CD4-positive, alpha-beta T cell (primary cell): ENCODE measurements around the gene ANO2. TPM values are rescaled to one million over a fixed set of nuclear protein-coding genes. Genes with fewer than 3 reads are reported as not detected.

ENCODE experiments used
- ATAC-seq: fragments of 200-7000 bp; cut with Tn5 transposase; one replicate; pipeline ENCODE4 v1.10.0; 2022; ENCODE audit warnings: mild to moderate bottlenecking; ENCODE audit not compliant: poor library complexity
- CTCF ChIA-PET: fragments of 350-600 bp; sonication (Branson Sonifier 250); formaldehyde crosslinking; loops from one replicate; lab custom pipeline; 2021; ENCODE audit warnings: antibody characterized with exemption, inconsistent platforms; lab: Charles Lee
- POLR2A ChIA-PET: fragments of 350-600 bp; sonication (Branson Sonifier 250); formaldehyde crosslinking; loops from one replicate; lab custom pipeline; 2021; ENCODE audit warnings: antibody characterized with exemption, inconsistent platforms; lab: Charles Lee
- DNase-seq, 14 experiments: peaks; one replicate each; pipeline ENCODE4 v3.0.0-alpha.2; 2013 to 2020; ENCODE audit warnings: mixed read lengths in 2 of 14
- H3K27ac ChIP-seq, 2 donors: one replicate each; pipeline versions ENCODE4 v1.5.1 to v1.7.0; 2013; ENCODE audit warnings: low read length in 2 of 2, low read depth in 1 of 2, mild to moderate bottlenecking in 1 of 2
- H3K27me3 ChIP-seq, 2 experiments: 1 replicate in 1 of 2; 2 replicates in 1 of 2; pipeline versions ENCODE4 v1.6.1 to v1.7.0; 2013; ENCODE audit warnings: low read length in 2 of 2, control low read depth in 1 of 2, mild to moderate bottlenecking in 1 of 2, moderate library complexity in 1 of 2; ENCODE audit not compliant: insufficient read depth in 2 of 2, control insufficient read depth in 1 of 2
- H3K36me3 ChIP-seq: one replicate; pipeline ENCODE4 v1.6.1; 2013; ENCODE audit warnings: low read length, control low read depth; ENCODE audit not compliant: insufficient read depth
- H3K4me1 ChIP-seq: one replicate; pipeline ENCODE4 v1.6.1; 2013; ENCODE audit warnings: low read length, control low read depth; ENCODE audit not compliant: insufficient read depth
- H3K4me3 ChIP-seq: one replicate; pipeline ENCODE4 v1.5.1; 2013; ENCODE audit warnings: mild to moderate bottlenecking, low read length, moderate library complexity
- H3K9me3 ChIP-seq, 2 experiments: 1 replicate in 1 of 2; 2 replicates in 1 of 2; pipeline versions ENCODE4 v1.6.1 to v1.7.0; 2013; ENCODE audit warnings: low read length in 2 of 2, mild to moderate bottlenecking in 2 of 2, control low read depth in 1 of 2, moderate library complexity in 1 of 2; ENCODE audit not compliant: control insufficient read depth in 1 of 2, insufficient read depth in 1 of 2
- H3K27ac Mint-ChIP-seq: one replicate; pipeline ENCODE4 v1.8.0; 2020; ENCODE audit warnings: mixed read lengths
- H3K27me3 Mint-ChIP-seq: one replicate; pipeline ENCODE4 v1.8.0; 2021; ENCODE audit warnings: mixed read lengths
- H3K36me3 Mint-ChIP-seq: one replicate; pipeline ENCODE4 v1.8.0; 2021; ENCODE audit warnings: low read depth, mixed read lengths
- H3K4me1 Mint-ChIP-seq: one replicate; pipeline ENCODE4 v1.8.0; 2021; ENCODE audit warnings: low read depth, mixed read lengths
- H3K4me3 Mint-ChIP-seq: one replicate; pipeline ENCODE4 v1.8.0; 2020; ENCODE audit warnings: mild to moderate bottlenecking, mixed read lengths
- H3K9me3 Mint-ChIP-seq: one replicate; pipeline ENCODE4 v1.8.0; 2020; ENCODE audit warnings: mixed read lengths
- intact Hi-C, 2 experiments: fragments of 100-400 bp; cut with DNase I in 1 of 2; cut with micrococcal nuclease in 1 of 2; formaldehyde crosslinking; loops; one replicate each; pipeline versions ENCODE4 v1.15.1 to v1.9.0; 2023 to 2025; cut with DNase I, micrococcal nuclease
- total RNA-seq, 174 experiments: library from RNA in 2 of 174; stranded (reverse) in 2 of 174; gene quantifications; one replicate each; pipeline ENCODE4 v1.2.3 and lab custom pipeline; 2021 to 2026
- TF ChIP-seq, protein P1 (sequence below): fragments of 200-600 bp; IDR thresholded peaks from one replicate; pipeline ENCODE4 v1.8.0; 2022; ENCODE audit warnings: antibody characterized with exemption, mild to moderate bottlenecking

ANO2 gene
- total RNA-seq, 2 experiments from 2014 or later = not detected

DNA sequence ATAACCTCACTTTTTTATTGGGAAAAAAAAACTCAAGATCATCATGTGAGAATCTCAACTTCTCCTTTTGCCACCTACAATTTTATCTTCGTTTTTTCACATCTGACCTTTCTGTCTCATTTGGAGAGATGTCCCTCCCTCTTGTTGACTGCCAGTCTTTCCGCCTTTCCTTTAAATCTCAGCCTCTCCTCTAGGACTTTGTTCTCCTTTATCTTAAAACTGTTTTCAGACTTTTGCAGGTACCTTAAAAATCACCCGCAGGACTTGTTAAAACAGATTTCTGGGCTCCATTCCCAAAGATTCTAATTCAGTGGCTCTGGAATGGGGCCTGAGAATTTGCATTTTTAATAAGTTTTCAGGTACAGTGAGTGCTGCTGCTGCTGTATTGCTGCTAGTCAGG is 289.9 kb downstream of the ANO2 start:
- no peaks in the 10 kb centered on the region for H3K9me3 Mint-ChIP-seq
- no peak overlapping the region for H3K4me3 Mint-ChIP-seq
- H3K9me3 ChIP-seq = peaks cover 0 to 4% of the 10 kb centered on the region in 2 experiments
- H3K36me3 ChIP-seq = no peaks in the 10 kb centered on the region
- H3K27ac Mint-ChIP-seq = no peak overlapping the region
- intact Hi-C loops = no loop called here
- H3K4me1 ChIP-seq = no peaks in the 10 kb centered on the region
- no peak overlapping the region for H3K4me3 ChIP-seq
- ATAC-seq = no peak
- H3K4me1 Mint-ChIP-seq = no peaks in the 10 kb centered on the region
- no peaks in the 10 kb centered on the region for H3K36me3 Mint-ChIP-seq
- ChIA-PET CTCF (no interaction called here), POLR2A (no interaction called here)
- no peaks in the 10 kb centered on the region for H3K27me3 ChIP-seq
- peaks cover 11% of the 10 kb centered on the region for H3K27me3 Mint-ChIP-seq
- DNase-seq = no peak
- TF ChIP-seq, protein P1, sequence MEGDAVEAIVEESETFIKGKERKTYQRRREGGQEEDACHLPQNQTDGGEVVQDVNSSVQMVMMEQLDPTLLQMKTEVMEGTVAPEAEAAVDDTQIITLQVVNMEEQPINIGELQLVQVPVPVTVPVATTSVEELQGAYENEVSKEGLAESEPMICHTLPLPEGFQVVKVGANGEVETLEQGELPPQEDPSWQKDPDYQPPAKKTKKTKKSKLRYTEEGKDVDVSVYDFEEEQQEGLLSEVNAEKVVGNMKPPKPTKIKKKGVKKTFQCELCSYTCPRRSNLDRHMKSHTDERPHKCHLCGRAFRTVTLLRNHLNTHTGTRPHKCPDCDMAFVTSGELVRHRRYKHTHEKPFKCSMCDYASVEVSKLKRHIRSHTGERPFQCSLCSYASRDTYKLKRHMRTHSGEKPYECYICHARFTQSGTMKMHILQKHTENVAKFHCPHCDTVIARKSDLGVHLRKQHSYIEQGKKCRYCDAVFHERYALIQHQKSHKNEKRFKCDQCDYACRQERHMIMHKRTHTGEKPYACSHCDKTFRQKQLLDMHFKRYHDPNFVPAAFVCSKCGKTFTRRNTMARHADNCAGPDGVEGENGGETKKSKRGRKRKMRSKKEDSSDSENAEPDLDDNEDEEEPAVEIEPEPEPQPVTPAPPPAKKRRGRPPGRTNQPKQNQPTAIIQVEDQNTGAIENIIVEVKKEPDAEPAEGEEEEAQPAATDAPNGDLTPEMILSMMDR = no peak
- H3K27ac ChIP-seq = no peak overlapping the region

DNA sequence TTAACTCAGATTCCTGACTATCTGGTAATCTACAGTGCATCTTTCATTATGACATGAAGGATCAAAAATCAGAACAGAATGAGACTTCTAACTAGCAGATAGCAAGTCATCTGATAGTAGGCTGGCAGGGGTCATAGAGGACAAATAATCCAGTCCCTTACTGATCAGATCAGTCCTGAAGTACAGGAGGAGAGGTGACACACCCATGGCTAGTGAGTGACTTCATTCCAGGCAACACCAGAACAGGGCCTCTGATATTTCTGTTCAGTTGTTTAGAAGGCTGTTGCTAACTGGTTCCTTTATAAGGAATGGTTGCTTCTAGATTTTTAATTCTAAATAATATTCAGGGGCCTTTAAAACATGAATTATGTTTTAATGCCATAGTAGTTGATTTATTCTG is 291.0 kb downstream of the ANO2 start:
- Mint-ChIP-seq H3K36me3 (no peaks in the 10 kb centered on the region), H3K4me3 (no peak overlapping the region), H3K9me3 (no peaks in the 10 kb centered on the region), H3K4me1 (no peaks in the 10 kb centered on the region), H3K27ac (no peak overlapping the region), H3K27me3 (peaks cover 16% of the 10 kb centered on the region)
- no peaks in the 10 kb centered on the region for H3K27me3 ChIP-seq
- TF ChIP-seq, protein P1 = no peak
- H3K4me1 ChIP-seq = no peaks in the 10 kb centered on the region
- H3K27ac ChIP-seq = no peak overlapping the region
- DNase-seq (no peak), ATAC-seq (no peak)
- CTCF ChIA-PET = no interaction called here
- no peaks in the 10 kb centered on the region for H3K36me3 ChIP-seq
- H3K4me3 ChIP-seq = no peak overlapping the region
- POLR2A ChIA-PET = no interaction called here
- intact Hi-C loops = no loop called here
- H3K9me3 ChIP-seq = peaks cover 0 to under 1% of the 10 kb centered on the region in 2 experiments

DNA sequence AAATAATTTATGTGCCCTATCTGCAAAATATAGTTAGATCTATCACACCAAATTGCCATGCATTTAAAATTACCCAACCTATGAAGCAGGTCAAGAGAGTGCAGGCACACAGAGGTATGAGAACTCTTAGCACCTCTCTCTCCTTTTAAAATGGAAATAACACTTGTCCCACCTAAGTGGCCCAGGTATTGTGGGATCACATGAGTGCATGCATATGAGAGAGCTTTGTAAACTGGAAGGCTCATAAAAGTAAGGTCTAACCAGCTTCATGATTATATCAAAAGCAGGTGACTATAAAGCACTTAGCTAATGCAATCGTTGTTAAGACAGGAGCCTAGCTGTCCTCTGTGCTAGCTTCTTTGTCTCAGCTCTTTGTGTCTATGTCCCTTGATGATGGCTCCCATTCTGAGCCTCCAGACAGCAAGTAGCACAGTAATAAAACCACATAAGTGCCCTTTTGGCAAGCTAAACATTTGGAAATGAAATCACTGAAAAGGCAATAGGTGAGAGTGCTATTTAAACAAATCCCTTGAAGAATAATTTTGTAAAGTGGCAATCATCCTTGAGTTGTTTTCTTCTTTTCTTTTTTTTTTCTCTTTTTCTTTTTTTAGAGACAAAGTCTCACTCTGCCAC is 294.1 kb downstream of the ANO2 start:
- no peaks in the 10 kb centered on the region for H3K9me3 Mint-ChIP-seq
- POLR2A ChIA-PET = no interaction called here
- no peak for ATAC-seq
- Histone ChIP-seq H3K9me3 (no peaks in the 10 kb centered on the region), H3K4me1 (no peaks in the 10 kb centered on the region), H3K27me3 (no peaks in the 10 kb centered on the region), H3K27ac (no peak overlapping the region), H3K4me3 (no peak overlapping the region), H3K36me3 (no peaks in the 10 kb centered on the region)
- CTCF ChIA-PET = no interaction called here
- H3K4me3 Mint-ChIP-seq = no peak overlapping the region
- no peak overlapping the region for H3K27ac Mint-ChIP-seq
- H3K36me3 Mint-ChIP-seq = no peaks in the 10 kb centered on the region
- no peak for DNase-seq
- TF ChIP-seq, protein P1 = no peak
- H3K4me1 Mint-ChIP-seq = no peaks in the 10 kb centered on the region
- H3K27me3 Mint-ChIP-seq = peaks cover 38% of the 10 kb centered on the region
- intact Hi-C loops = no loop called here
